Measurements from ENCODE around the gene FGF8.

FGF8 gene

GRCh38 chr10:101749047-101750016 is 26.6 kb downstream of the FGF8 start:
- no peaks in the 10 kb centered on the region for H3K4me1 Mint-ChIP-seq (ENCODE audit: low read depth)
- no peak overlapping the region for H3K4me3 Mint-ChIP-seq
- no peaks in the 10 kb centered on the region for H3K36me3 Mint-ChIP-seq (ENCODE audit: low read depth)
- H3K27me3 Mint-ChIP-seq (ENCODE audit: low read depth): peaks cover 26% of the 10 kb centered on the region
- no peak overlapping the region for H3K27ac Mint-ChIP-seq
- H3K9me3 Mint-ChIP-seq: no peaks in the 10 kb centered on the region
- no peak for DNase-seq (ENCODE audit: low spot score)

- Mint-ChIP-seq H3K27ac (no peak overlapping the region), H3K4me1 (ENCODE audit: low read depth) (no peaks in the 10 kb centered on the region), H3K4me3 (no peak overlapping the region), H3K9me3 (no peaks in the 10 kb centered on the region), H3K36me3 (ENCODE audit: low read depth) (no peaks in the 10 kb centered on the region), H3K27me3 (ENCODE audit: low read depth) (peaks cover 23% of the 10 kb centered on the region)
- DNase-seq (ENCODE audit: low spot score): no peak
Measured at GRCh38 chr10:101748496-101748895, 27.4 kb downstream of the FGF8 start.

DNA sequence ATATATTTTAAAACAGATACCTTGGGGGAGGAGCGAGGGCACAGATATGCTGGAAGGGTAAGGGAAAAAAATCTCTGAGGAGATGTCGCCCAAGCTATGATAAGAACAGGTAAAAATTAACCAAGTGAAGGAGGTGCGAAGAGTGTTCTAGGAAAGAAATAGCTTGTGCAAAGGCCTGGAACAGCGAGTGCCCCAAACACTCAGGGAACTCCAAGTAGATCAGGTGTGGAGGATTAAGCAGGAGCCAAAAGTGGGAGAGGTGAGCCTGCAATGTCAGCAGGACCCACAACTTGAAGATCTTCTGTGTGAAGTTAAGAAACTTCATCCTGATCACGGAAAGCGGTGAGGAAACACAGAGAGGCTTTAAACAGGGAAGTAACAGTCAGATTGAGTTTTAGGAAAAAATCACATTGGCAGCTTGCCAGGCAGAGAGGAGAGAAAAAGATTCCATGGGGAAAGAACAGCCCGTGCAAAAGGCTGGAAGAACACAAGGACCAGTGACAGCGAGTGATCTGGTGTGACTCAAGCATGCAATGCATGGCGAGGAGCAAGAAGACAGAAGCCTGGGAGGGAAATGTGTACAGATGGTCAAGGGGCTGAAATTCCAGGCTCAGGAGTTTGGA is 30.7 kb downstream of the FGF8 start:
- Mint-ChIP-seq H3K27ac (no peak overlapping the region), H3K36me3 (ENCODE audit: low read depth) (no peaks in the 10 kb centered on the region), H3K4me1 (ENCODE audit: low read depth) (no peaks in the 10 kb centered on the region), H3K9me3 (no peaks in the 10 kb centered on the region), H3K4me3 (no peak overlapping the region), H3K27me3 (ENCODE audit: low read depth) (peaks cover 27% of the 10 kb centered on the region)
- DNase-seq (ENCODE audit: low spot score): no peak

- Mint-ChIP-seq H3K36me3 (ENCODE audit: low read depth) (no peaks in the 10 kb centered on the region), H3K27ac (no peak overlapping the region), H3K9me3 (no peaks in the 10 kb centered on the region), H3K4me1 (ENCODE audit: low read depth) (no peaks in the 10 kb centered on the region), H3K27me3 (ENCODE audit: low read depth) (peaks cover 30% of the 10 kb centered on the region), H3K4me3 (no peak overlapping the region)
- no peak for DNase-seq (ENCODE audit: low spot score)
Measured at GRCh38 chr10:101744267-101744666, 31.6 kb downstream of the FGF8 start.

GRCh38 chr10:101741938-101742337 is 34.0 kb downstream of the FGF8 start:
- Mint-ChIP-seq H3K27ac (no peak overlapping the region), H3K27me3 (ENCODE audit: low read depth) (peaks cover 30% of the 10 kb centered on the region)

GRCh38 chr10:101736666-101737065 is 39.2 kb downstream of the FGF8 start:
- Mint-ChIP-seq H3K9me3 (no peaks in the 10 kb centered on the region), H3K27me3 (ENCODE audit: low read depth) (peaks cover 23% of the 10 kb centered on the region), H3K27ac (no peak overlapping the region), H3K4me3 (no peak overlapping the region), H3K4me1 (ENCODE audit: low read depth) (no peaks in the 10 kb centered on the region), H3K36me3 (ENCODE audit: low read depth) (no peaks in the 10 kb centered on the region)
- no peak for DNase-seq (ENCODE audit: low spot score)

More at GRCh38 chr10:101741938-101742337, 34.0 kb downstream of the FGF8 start:
- no peaks in the 10 kb centered on the region for H3K36me3 Mint-ChIP-seq (ENCODE audit: low read depth)
- H3K9me3 Mint-ChIP-seq: no peaks in the 10 kb centered on the region
- no peaks in the 10 kb centered on the region for H3K4me1 Mint-ChIP-seq (ENCODE audit: low read depth)
- H3K4me3 Mint-ChIP-seq: no peak overlapping the region
- no peak for DNase-seq (ENCODE audit: low spot score)

DNA sequence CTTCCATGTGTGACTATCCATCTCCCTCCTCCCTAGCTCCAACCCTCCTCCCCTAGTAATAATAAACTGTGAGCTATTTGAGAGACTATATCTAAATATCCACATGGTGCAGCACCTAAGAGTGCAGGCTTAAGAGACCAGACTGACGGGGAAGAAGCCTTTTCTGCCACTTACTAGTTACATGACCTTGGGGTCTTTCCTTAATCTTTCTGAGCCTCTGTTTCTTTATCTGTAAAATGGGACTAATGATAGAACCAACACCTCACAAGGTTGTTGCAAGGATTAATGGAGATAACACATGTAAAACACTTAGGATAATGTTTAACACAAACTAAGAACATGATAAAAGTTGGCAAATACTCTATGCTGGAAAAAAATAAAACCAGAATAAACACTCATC is 43.8 kb downstream of the FGF8 start:
- Mint-ChIP-seq H3K4me1 (ENCODE audit: low read depth) (no peaks in the 10 kb centered on the region), H3K27me3 (ENCODE audit: low read depth) (peaks cover 26% of the 10 kb centered on the region), H3K4me3 (no peak overlapping the region), H3K27ac (no peak overlapping the region), H3K36me3 (ENCODE audit: low read depth) (no peaks in the 10 kb centered on the region), H3K9me3 (no peaks in the 10 kb centered on the region)
- no peak for DNase-seq (ENCODE audit: low spot score)

GRCh38 chr10:101726115-101726387 is 49.9 kb downstream of the FGF8 start:
- Mint-ChIP-seq H3K27me3 (ENCODE audit: low read depth) (peaks cover 23% of the 10 kb centered on the region), H3K4me3 (no peak overlapping the region), H3K9me3 (no peaks in the 10 kb centered on the region), H3K36me3 (ENCODE audit: low read depth) (no peaks in the 10 kb centered on the region), H3K27ac (no peak overlapping the region), H3K4me1 (ENCODE audit: low read depth) (peaks cover 3% of the 10 kb centered on the region)
- no peak for DNase-seq (ENCODE audit: low spot score)

DNA sequence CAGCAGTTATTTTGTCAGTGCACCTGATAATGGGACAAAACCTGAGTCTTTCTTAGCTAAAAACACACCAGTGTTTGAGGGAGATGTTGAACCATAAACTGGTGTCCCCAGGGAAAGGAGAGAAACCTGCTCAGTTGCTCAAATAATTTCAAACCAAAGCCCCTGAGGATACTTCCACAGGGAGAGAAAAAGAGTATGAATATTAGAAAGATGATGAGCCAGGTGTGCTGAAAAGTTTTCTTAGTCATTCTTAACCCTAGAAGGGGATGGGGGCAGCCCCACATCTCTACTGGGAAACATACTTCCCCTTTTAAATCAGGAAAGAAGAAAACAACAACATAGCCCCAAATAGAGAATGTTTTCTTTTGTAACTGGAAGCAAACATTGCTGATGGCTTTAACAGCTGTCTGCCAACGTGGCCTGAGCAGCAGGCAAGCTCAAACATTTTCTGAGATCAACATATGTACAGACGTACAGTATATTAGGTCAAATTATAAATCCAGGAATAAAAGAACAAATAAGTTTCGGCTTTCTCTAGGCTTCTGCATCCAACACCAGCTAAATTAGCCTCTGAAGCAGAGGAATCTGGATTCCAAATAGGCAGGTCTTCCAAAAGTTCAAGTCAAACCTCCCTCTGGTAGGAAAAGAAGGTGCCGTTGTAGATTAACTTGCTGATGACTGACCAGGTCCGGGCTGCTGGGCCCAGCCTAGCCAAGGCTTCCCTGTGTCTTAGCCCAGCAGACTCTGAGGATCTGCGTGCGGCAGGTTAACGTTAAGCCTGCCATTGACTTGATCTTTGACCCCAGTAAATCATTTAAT is 50.4 kb downstream of the FGF8 start:
- Mint-ChIP-seq H3K4me3 (no peak overlapping the region), H3K27me3 (ENCODE audit: low read depth) (peaks cover 27% of the 10 kb centered on the region)
- DNase-seq (ENCODE audit: low spot score): no peak

DNA sequence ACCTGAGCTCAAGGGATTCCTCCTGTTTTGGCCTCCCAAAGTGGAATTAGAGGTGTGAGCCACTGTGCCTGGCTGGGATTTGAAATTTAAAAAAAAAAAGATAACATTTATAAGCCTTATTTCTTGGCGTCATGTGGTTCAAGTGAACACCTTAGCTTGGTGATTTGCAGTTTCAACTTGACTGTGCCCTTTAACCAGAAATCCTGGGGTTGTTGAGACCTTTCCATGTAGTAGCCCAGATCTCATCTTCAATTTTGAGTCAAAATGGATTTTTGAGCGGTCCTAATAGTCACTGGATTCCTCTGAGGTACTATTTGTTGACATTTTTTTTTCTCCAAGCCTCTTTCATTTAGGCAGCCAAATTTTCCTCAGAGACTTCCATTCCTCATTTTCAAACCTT is 51.5 kb downstream of the FGF8 start:
- Mint-ChIP-seq H3K4me1 (ENCODE audit: low read depth) (peaks cover 3% of the 10 kb centered on the region), H3K27me3 (ENCODE audit: low read depth) (peaks cover 26% of the 10 kb centered on the region), H3K36me3 (ENCODE audit: low read depth) (no peaks in the 10 kb centered on the region), H3K4me3 (no peak overlapping the region), H3K27ac (no peak overlapping the region), H3K9me3 (no peaks in the 10 kb centered on the region)
- DNase-seq (ENCODE audit: low spot score): no peak

More for the DNA sequence above, 50.4 kb downstream of the FGF8 start:
- Mint-ChIP-seq H3K4me1 (ENCODE audit: low read depth) (peaks cover 3% of the 10 kb centered on the region), H3K36me3 (ENCODE audit: low read depth) (no peaks in the 10 kb centered on the region), H3K9me3 (no peaks in the 10 kb centered on the region), H3K27ac (no peak overlapping the region)

GRCh38 chr10:101723176-101723575 is 52.7 kb downstream of the FGF8 start:
- Mint-ChIP-seq H3K9me3 (no peaks in the 10 kb centered on the region), H3K27ac (no peak overlapping the region), H3K36me3 (ENCODE audit: low read depth) (no peaks in the 10 kb centered on the region), H3K4me3 (no peak overlapping the region), H3K27me3 (ENCODE audit: low read depth) (peaks cover 27% of the 10 kb centered on the region), H3K4me1 (ENCODE audit: low read depth) (peaks cover 3% of the 10 kb centered on the region)
- no peak for DNase-seq (ENCODE audit: low spot score)

GRCh38 chr10:101721806-101722205 is 54.1 kb downstream of the FGF8 start:
- Mint-ChIP-seq H3K4me1 (ENCODE audit: low read depth) (peaks cover 5% of the 10 kb centered on the region), H3K36me3 (ENCODE audit: low read depth) (no peaks in the 10 kb centered on the region), H3K27ac (no peak overlapping the region), H3K4me3 (no peak overlapping the region), H3K27me3 (ENCODE audit: low read depth) (peaks cover 21% of the 10 kb centered on the region), H3K9me3 (no peaks in the 10 kb centered on the region)
- no peak for DNase-seq (ENCODE audit: low spot score)

DNA sequence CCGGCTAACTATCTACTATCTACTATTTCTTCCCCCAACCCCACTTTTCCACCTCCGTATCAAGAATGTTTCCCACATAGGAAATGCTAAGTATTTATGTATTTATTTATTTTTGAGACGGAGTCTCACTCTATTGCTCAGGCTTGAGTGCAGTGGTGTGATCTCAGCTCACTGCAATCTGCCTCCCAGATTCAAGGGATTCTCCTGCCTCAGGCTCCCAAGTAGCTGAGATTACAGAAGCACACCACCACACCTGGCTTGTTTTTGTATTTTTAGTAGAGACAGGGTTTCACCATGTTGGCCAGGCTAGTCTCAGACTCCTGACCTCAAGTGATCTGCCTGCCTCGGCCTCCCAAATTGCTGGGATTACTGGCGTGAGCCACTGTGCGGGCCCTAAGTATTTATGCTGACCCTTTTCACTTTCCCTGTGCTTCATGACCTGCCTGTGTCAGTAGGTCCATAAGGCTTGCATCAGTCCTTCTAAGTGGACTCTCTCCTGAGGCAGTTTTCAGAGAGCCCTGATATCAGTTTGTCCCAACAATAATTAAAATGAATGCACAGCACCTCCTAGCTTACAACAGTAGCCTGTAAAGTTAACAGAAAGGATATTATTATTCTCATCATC is 55.2 kb downstream of the FGF8 start:
- no peak for DNase-seq (ENCODE audit: low spot score)
- Mint-ChIP-seq H3K4me3 (no peak overlapping the region), H3K27ac (no peak overlapping the region), H3K36me3 (ENCODE audit: low read depth) (no peaks in the 10 kb centered on the region), H3K27me3 (ENCODE audit: low read depth) (peaks cover 22% of the 10 kb centered on the region), H3K4me1 (ENCODE audit: low read depth) (peaks cover 5% of the 10 kb centered on the region), H3K9me3 (no peaks in the 10 kb centered on the region)

Data from T-helper 2 cell treated with Interferon-gamma antibody and Interleukin-4, amounts not matched to agents 5 μg/mL and 100 μg/mL, for 36 hours (primary cell).